Natural killer cell (primary cell): ENCODE measurements around the gene IL17REL. TPM values are rescaled to one million over a fixed set of nuclear protein-coding genes. Genes with fewer than 3 reads are reported as not detected.

Experiments
- ATAC-seq, 3 donors: fragments of 150-1000 bp in 2 of 3; fragments of 200-7000 bp in 1 of 3; cut with Tn5 transposase; 1 replicate in 1 of 3; 2 replicates in 2 of 3; pipeline ENCODE4 v1.10.0; 2021; ENCODE audit warnings: mild to moderate bottlenecking in 2 of 3, moderate library complexity in 2 of 3
- DNase-seq, 2 donors: peaks; one replicate each; pipeline versions ENCODE4 v3.0.0 to v3.0.0-alpha.2; 2013 to 2021; ENCODE audit warnings: mixed read lengths in 1 of 2
- H3K27ac ChIP-seq: one replicate; pipeline ENCODE4 v1.5.1; 2013; ENCODE audit warnings: mild to moderate bottlenecking, low read length
- H3K27me3 ChIP-seq: one replicate; pipeline ENCODE4 v1.6.1; 2013; ENCODE audit warnings: low read length; ENCODE audit not compliant: control insufficient read depth, insufficient read depth
- H3K36me3 ChIP-seq: one replicate; pipeline ENCODE4 v1.6.1; 2013; ENCODE audit warnings: low read length; ENCODE audit not compliant: control insufficient read depth, insufficient read depth
- H3K4me1 ChIP-seq: one replicate; pipeline ENCODE4 v1.6.1; 2013; ENCODE audit warnings: low read length; ENCODE audit not compliant: control insufficient read depth, insufficient read depth
- H3K4me3 ChIP-seq: one replicate; pipeline ENCODE4 v1.5.1; 2013; ENCODE audit warnings: low read length
- H3K9me3 ChIP-seq: one replicate; pipeline ENCODE4 v1.6.1; 2013; ENCODE audit warnings: low read length; ENCODE audit not compliant: control insufficient read depth, insufficient read depth
- H3K27ac Mint-ChIP-seq, 2 donors: one replicate each; pipeline ENCODE4 v1.8.0; 2022; ENCODE audit warnings: mild to moderate bottlenecking in 2 of 2, mixed read lengths in 2 of 2, moderate library complexity in 1 of 2
- H3K27me3 Mint-ChIP-seq, 2 donors: one replicate each; pipeline ENCODE4 v1.8.0; 2022; ENCODE audit warnings: low read depth in 2 of 2, mixed read lengths in 2 of 2
- H3K36me3 Mint-ChIP-seq: one replicate; pipeline ENCODE4 v1.8.0; 2022; ENCODE audit warnings: mixed read lengths
- H3K4me1 Mint-ChIP-seq, 2 donors: one replicate each; pipeline ENCODE4 v1.8.0; 2022; ENCODE audit warnings: mixed read lengths in 2 of 2
- H3K4me3 Mint-ChIP-seq: one replicate; pipeline ENCODE4 v1.8.0; 2022; ENCODE audit warnings: mild to moderate bottlenecking, moderate library complexity, mixed read lengths
- H3K9me3 Mint-ChIP-seq, 2 donors: one replicate each; pipeline ENCODE4 v1.8.0; 2022; ENCODE audit warnings: mixed read lengths in 2 of 2
- CTCF ChIP-seq: fragments of 200-600 bp; IDR thresholded peaks from one replicate; pipeline ENCODE4 v1.8.0; 2022; ENCODE audit warnings: antibody characterized with exemption
- WGBS: methylation state at CpG from one replicate; pipeline ENCODE4 v1.1.7; 2013; ENCODE audit warnings: missing lambda C conversion rate; ENCODE audit not compliant: insufficient coverage; 5-methylcytosine and 5-hydroxymethylcytosine counted together
- intact Hi-C: fragments of 100-400 bp; cut with micrococcal nuclease; formaldehyde crosslinking; loops from one replicate; pipeline ENCODE4 v1.14.2; 2022
- total RNA-seq, 4 donors: library from RNA; stranded (reverse); fragments of 120-200 nt in 1 of 4; gene quantifications; one replicate each; pipeline versions ENCODE4 v1.2.3 to v1.2.4, GENCODE V29; 2013 to 2022

The IL17REL gene
- total RNA-seq, 3 donors from 2014 or later (not counting 1 experiment from before 2014, with no cell fraction given) = not detected

GRCh38 chr22:50015451-50016307 is 3.1 kb upstream of the IL17REL start:
- Histone ChIP-seq H3K36me3 (no peaks in the 10 kb centered on the region), H3K27me3 (peaks cover 7% of the 10 kb centered on the region), H3K27ac (no peak overlapping the region), H3K4me3 (no peak overlapping the region), H3K4me1 (peaks cover 57% of the 10 kb centered on the region), H3K9me3 (no peaks in the 10 kb centered on the region)
- H3K4me1 Mint-ChIP-seq = peaks cover 13 to 33% of the 10 kb centered on the region in 2 donors
- no peak overlapping the region for H3K27ac Mint-ChIP-seq
- H3K27me3 Mint-ChIP-seq = peaks cover 9 to 29% of the 10 kb centered on the region in 2 donors
- H3K4me3 Mint-ChIP-seq = no peak overlapping the region
- no peak for TF ChIP-seq CTCF
- intact Hi-C loops = no loop called here
- DNase-seq = no peak
- WGBS = 60% methylated on average over 24 of the region's 30 CpGs
- H3K9me3 Mint-ChIP-seq = no peaks in the 10 kb centered on the region
- no peaks in the 10 kb centered on the region for H3K36me3 Mint-ChIP-seq
- no peak for ATAC-seq

DNA sequence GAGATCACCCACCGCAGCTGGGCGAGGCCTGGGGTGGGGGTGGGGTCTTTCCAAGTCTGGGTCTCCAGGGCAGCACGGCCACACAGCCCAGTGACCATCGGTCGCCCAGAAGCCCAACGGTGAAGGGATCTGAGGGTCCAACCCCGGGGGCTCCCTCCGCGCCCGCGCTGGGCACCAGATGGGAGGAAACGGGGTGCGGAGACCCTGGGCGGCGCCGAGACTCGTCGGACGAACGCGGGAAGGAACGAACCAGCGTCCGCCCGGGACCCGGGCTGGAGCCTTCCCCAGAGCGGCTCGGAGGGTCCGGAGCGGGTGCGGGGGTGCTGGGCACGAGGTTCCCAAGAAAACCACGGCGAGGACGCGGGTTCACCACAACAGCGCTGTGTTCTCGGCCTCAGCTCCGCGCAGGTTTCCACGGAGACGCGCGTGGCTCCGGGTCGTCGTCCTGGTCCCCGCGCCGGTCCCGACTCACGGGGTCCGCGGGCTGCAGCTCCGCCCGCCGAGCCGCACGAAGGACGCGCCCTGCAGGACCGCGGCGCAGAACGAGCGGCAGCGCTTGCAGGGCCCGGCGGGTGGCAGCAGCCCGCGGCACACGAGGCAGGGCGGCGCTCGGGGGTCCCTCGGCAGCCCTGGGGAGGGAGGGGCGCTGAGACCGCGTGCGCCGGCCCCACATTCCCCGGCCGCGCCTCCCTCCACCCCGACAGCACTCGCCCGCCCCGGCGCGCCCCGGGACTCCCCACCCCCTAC is 2.3 kb upstream of the IL17REL start:
- H3K4me3 Mint-ChIP-seq = no peak overlapping the region
- Histone ChIP-seq H3K27me3 (peaks cover 10% of the 10 kb centered on the region), H3K4me3 (no peak overlapping the region)

GRCh38 chr22:50014053-50014501 is 1.5 kb upstream of the IL17REL start:
- Histone ChIP-seq H3K36me3 (no peaks in the 10 kb centered on the region), H3K4me1 (peaks cover 55% of the 10 kb centered on the region), H3K27me3 (peaks cover 10% of the 10 kb centered on the region), H3K4me3 (no peak overlapping the region), H3K27ac (no peak overlapping the region), H3K9me3 (no peaks in the 10 kb centered on the region)
- 76% methylated on average over 16 of the region's 16 CpGs for WGBS
- intact Hi-C loops = no loop called here
- no peak for TF ChIP-seq CTCF
- no peak overlapping the region for H3K4me3 Mint-ChIP-seq
- ATAC-seq = no peak
- H3K27me3 Mint-ChIP-seq = peaks cover 9 to 28% of the 10 kb centered on the region in 2 donors
- no peak for DNase-seq
- no peaks in the 10 kb centered on the region for H3K9me3 Mint-ChIP-seq
- no peaks in the 10 kb centered on the region for H3K36me3 Mint-ChIP-seq
- peaks cover 11 to 31% of the 10 kb centered on the region in 2 donors for H3K4me1 Mint-ChIP-seq
- no peak overlapping the region for H3K27ac Mint-ChIP-seq

More for the DNA sequence above, 2.3 kb upstream of the IL17REL start:
- intact Hi-C loops = no loop called here
- no peaks in the 10 kb centered on the region for H3K9me3 ChIP-seq
- TF ChIP-seq CTCF = no peak
- Mint-ChIP-seq H3K4me1 (peaks cover 13 to 33% of the 10 kb centered on the region in 2 donors), H3K27me3 (peaks cover 9 to 29% of the 10 kb centered on the region in 2 donors), H3K36me3 (no peaks in the 10 kb centered on the region), H3K27ac (no peak overlapping the region), H3K9me3 (no peaks in the 10 kb centered on the region)
- H3K4me1 ChIP-seq = peaks cover 61% of the 10 kb centered on the region
- DNase-seq = peak in 1 of 2 donors; percentile 50
- 5% methylated on average over 91 of the region's 91 CpGs for WGBS
- no peaks in the 10 kb centered on the region for H3K36me3 ChIP-seq
- no peak for ATAC-seq
- H3K27ac ChIP-seq = no peak overlapping the region
